Skin epidermis (tissue), 12 donors: Measurements from ENCODE around the gene DPYSL3.
A peak's percentile ranks its signal among the peaks of the same experiment; 100 is the strongest.

Source experiments
- H3K27ac ChIP-seq, 21 experiments: fragments of 200-600 bp; sonication (generic) in 11 of 21; one replicate each; pipeline ENCODE4 v1.5.0; 2020; ENCODE audit warnings: mild to moderate bottlenecking in 3 of 21, inconsistent platforms in 2 of 21, moderate library complexity in 2 of 21
- H3K4me3 ChIP-seq, 7 experiments: fragments of 200-600 bp; sonication (generic) in 2 of 7; one replicate each; pipeline ENCODE4 v1.5.0; 2020; ENCODE audit warnings: inconsistent platforms in 2 of 7, mild to moderate bottlenecking in 2 of 7, moderate library complexity in 1 of 7

The DPYSL3 gene

DNA sequence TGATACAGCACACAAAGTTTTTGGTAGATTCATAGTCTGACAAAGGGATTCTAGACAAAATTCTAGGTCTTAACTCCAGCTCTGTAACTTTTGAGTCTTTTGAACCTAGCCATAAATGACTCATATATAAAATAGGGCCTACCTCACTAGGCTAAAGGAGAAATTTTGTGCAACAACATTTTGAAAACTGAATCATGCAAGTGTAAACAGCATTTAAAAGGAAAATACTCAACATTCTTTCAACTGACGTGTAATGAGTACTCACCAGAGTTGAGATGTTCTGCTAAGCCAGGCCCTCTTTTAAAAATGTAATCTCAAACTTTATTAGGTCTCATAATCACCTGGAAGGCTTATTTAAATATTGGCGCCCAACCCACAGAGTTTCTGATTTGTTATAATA lies 161.8 kb downstream of the DPYSL3 start:
- no peak overlapping the region for H3K27ac ChIP-seq

DNA sequence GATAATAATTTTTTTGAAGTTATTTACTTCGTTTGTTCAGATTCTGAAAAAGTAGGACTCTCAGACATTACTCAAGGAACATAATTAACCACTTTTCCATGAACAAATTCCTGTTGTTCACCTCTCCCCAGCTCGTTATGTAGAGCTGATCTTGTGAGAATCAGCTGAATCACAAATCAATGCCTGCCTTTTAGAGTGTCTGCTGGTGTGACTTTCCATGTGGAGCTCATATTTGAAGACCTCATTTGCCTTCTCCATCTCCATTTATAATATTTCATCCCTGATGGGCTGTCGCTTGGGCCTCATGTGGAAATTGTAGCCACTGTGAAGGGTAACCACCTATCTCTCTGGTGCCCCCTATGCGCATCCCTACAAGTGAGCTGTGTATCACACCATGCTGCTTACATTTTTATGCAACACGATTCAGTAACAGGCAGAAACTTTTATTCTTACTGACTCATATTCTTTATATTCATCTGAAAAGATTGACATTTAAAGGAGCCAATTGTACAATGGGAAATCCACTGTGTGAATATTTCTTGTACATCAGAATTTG lies 163.8 kb downstream of the DPYSL3 start:
- no peak overlapping the region for H3K4me3 ChIP-seq
- no peak overlapping the region for H3K27ac ChIP-seq

More for the DNA sequence above, 161.8 kb downstream of the DPYSL3 start:
- H3K4me3 ChIP-seq, result no peak overlapping the region

DNA sequence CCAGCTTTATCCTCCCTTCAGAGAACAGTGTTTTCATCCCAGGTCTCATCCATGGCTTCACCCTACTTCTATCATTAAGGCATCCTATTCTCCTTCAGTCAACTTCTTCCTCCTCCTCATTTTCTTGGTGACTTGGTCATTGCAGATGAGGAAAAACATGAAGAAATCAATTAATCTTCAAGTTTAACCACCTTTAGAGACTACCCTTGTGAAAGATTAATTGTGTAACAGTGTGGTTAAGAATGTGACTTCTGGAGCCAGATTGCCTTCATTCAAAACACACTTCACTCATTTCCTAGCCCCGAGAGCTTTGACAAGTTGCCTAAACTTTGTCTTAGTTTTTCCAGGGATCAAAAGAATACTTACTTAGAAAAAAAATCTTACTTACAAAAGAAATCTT lies 165.0 kb downstream of the DPYSL3 start:
- Histone ChIP-seq H3K4me3 (no peak overlapping the region), H3K27ac (peak overlapping the region in 1 of 21 experiments; percentile 9)

DNA sequence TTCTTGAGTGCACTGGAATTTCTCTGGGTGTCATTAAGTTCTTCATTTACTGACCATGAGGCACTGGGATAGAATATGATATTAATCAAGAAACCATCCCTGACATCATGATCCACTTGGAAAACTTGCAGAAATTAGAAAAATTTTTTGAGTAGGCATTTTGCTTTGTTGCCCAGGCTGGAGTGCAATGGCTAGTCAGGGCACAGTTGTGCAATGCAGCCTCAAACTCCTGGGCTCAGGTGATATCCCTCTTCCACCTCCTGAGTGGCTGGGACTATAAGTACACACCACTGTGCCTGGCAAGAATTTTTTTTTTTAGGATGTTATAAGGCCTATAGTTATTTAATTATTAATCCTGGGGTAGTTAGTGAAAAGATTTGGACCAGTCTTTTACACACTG lies 168.5 kb downstream of the DPYSL3 start:
- Histone ChIP-seq H3K4me3 (no peak overlapping the region), H3K27ac (no peak overlapping the region)

DNA sequence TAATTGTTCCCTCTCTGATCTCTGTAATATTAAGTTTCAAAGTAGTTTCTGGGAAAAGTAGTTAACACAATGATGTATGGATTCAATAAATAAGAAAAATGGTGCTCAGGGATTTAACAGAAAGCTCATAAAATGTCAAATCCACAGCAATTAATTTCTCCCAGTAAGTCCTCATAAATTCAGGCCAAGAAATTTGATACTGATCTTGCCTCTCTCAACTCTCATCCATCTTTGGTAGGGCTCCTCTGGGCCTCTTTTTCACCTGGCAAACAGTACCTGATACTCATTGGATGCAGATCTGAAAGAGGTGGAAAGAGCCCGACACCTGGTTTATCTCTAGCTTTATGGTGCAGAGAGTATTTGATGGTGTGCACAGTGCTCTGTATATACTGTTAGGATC lies 168.9 kb downstream of the DPYSL3 start:
- Histone ChIP-seq H3K27ac (no peak overlapping the region), H3K4me3 (no peak overlapping the region)
